H9 (cell line): ENCODE measurements around the gene GATC. TPM values are rescaled to one million over a fixed set of nuclear protein-coding genes. Genes with fewer than 3 reads are reported as not detected.

Experiments
- DNase-seq: peaks from one replicate; pipeline ENCODE4 v3.0.0-alpha.2; 2017
- H2AFZ ChIP-seq: one replicate; pipeline ENCODE4 v1.6.1; 2013; ENCODE audit warnings: mild to moderate bottlenecking, low read length, control low read depth, moderate library complexity
- H2AK5ac ChIP-seq: 2 replicates; pipeline ENCODE4 v1.6.1; 2013; ENCODE audit warnings: low read length, control low read depth, mixed read lengths; ENCODE audit not compliant: insufficient read length
- H2BK120ac ChIP-seq: one replicate; pipeline ENCODE4 v1.6.1; 2013; ENCODE audit warnings: low read depth, mild to moderate bottlenecking, low read length, control low read depth, inconsistent platforms; ENCODE audit not compliant: poor library complexity, severe bottlenecking
- H2BK12ac ChIP-seq: 2 replicates; pipeline ENCODE4 v1.6.1; 2013; ENCODE audit warnings: low read length, control low read depth, mixed read lengths, low read depth; ENCODE audit not compliant: insufficient read length
- H2BK15ac ChIP-seq: 2 replicates; pipeline ENCODE4 v1.6.1; 2013; ENCODE audit warnings: low read depth, low read length, control low read depth
- H2BK20ac ChIP-seq: one replicate; pipeline ENCODE4 v1.6.1; 2013; ENCODE audit warnings: low read depth, mild to moderate bottlenecking, low read length, control low read depth, inconsistent platforms; ENCODE audit not compliant: poor library complexity, severe bottlenecking
- H2BK5ac ChIP-seq: 2 replicates; pipeline ENCODE4 v1.6.1; 2013; ENCODE audit warnings: low read length, control low read depth, mixed read lengths; ENCODE audit not compliant: insufficient read length
- H3K14ac ChIP-seq: 2 replicates; pipeline ENCODE4 v1.6.1; 2013; ENCODE audit warnings: low read length, control low read depth; ENCODE audit not compliant: insufficient read depth
- H3K18ac ChIP-seq: 2 replicates; pipeline ENCODE4 v1.6.1; 2013; ENCODE audit warnings: low read depth, mild to moderate bottlenecking, mixed read lengths, low read length, control low read depth; ENCODE audit not compliant: insufficient read length
- H3K23ac ChIP-seq: 2 replicates; pipeline ENCODE4 v1.6.1; 2013; ENCODE audit warnings: low read length, control low read depth, mixed read lengths, low read depth; ENCODE audit not compliant: insufficient read length
- H3K23me2 ChIP-seq: 2 replicates; pipeline ENCODE4 v1.6.1; 2013; ENCODE audit warnings: low read depth, mild to moderate bottlenecking, mixed read lengths, low read length, control low read depth; ENCODE audit not compliant: insufficient read length, poor library complexity, severe bottlenecking
- H3K27ac ChIP-seq: 2 replicates; pipeline ENCODE4 v1.5.1; 2013; ENCODE audit warnings: low read length, control low read depth, mixed read lengths, low read depth; ENCODE audit not compliant: insufficient read length
- H3K27me3 ChIP-seq: 2 replicates; pipeline ENCODE4 v1.6.1; 2013; ENCODE audit warnings: low read length, control low read depth, inconsistent platforms; ENCODE audit not compliant: insufficient read depth
- H3K4ac ChIP-seq: 2 replicates; pipeline ENCODE4 v1.6.1; 2013; ENCODE audit warnings: low read depth, mild to moderate bottlenecking, control low read depth, inconsistent platforms, low read length, moderate library complexity
- H3K4me1 ChIP-seq: 2 replicates; pipeline ENCODE4 v1.6.1; 2013; ENCODE audit warnings: low read length, control low read depth, inconsistent platforms; ENCODE audit not compliant: insufficient read depth
- H3K4me2 ChIP-seq: 2 replicates; pipeline ENCODE4 v1.6.1; 2013; ENCODE audit warnings: low read length, control low read depth, mixed read lengths; ENCODE audit not compliant: insufficient read length, insufficient read depth
- H3K56ac ChIP-seq: 2 replicates; pipeline ENCODE4 v1.6.1; 2013; ENCODE audit warnings: low read depth, mild to moderate bottlenecking, mixed read lengths, low read length, control low read depth; ENCODE audit not compliant: insufficient read length
- H3K79me1 ChIP-seq: 2 replicates; pipeline ENCODE4 v1.6.1; 2013; ENCODE audit warnings: low read depth, mild to moderate bottlenecking, moderate library complexity, low read length, control low read depth, inconsistent platforms; ENCODE audit not compliant: insufficient read depth, poor library complexity, severe bottlenecking
- H3K79me2 ChIP-seq: 2 replicates; pipeline ENCODE4 v1.6.1; 2013; ENCODE audit warnings: low read length, control low read depth, inconsistent platforms; ENCODE audit not compliant: insufficient read depth
- H3K9ac ChIP-seq: 2 replicates; pipeline ENCODE4 v1.6.1; 2013; ENCODE audit warnings: low read length, control low read depth, mixed read lengths; ENCODE audit not compliant: insufficient read length; ENCODE audit errors: extremely low read depth
- H3K9me3 ChIP-seq: one replicate; pipeline ENCODE4 v1.6.1; 2013; ENCODE audit warnings: low read depth, low read length, inconsistent platforms; ENCODE audit not compliant: control insufficient read depth
- H3T11ph ChIP-seq: one replicate; pipeline ENCODE4 v1.6.1; 2013; ENCODE audit warnings: mild to moderate bottlenecking, low read length, control low read depth, inconsistent platforms
- H4K20me1 ChIP-seq: one replicate; pipeline ENCODE4 v1.6.1; 2013; ENCODE audit not compliant: control insufficient read depth, insufficient read length, insufficient read depth
- H4K5ac ChIP-seq: 2 replicates; pipeline ENCODE4 v1.6.1; 2013; ENCODE audit warnings: low read depth, mild to moderate bottlenecking, mixed read lengths, low read length, control low read depth; ENCODE audit not compliant: insufficient read length
- H4K8ac ChIP-seq: replicated peaks from 2 replicates; pipeline ENCODE4 v1.6.1; 2013; ENCODE audit warnings: low read length, control low read depth, mixed read lengths, low read depth; ENCODE audit not compliant: insufficient read length
- H4K91ac ChIP-seq: 2 replicates; pipeline ENCODE4 v1.6.1; 2013; ENCODE audit warnings: low read depth, mild to moderate bottlenecking, moderate library complexity, mixed read lengths, low read length, control low read depth; ENCODE audit not compliant: insufficient read length
- H3K27ac Mint-ChIP-seq, 3 experiments: 2 replicates in 2 of 3; 3 replicates in 1 of 3; pipeline ENCODE4 v1.8.0; 2020 to 2021; ENCODE audit warnings: mixed read lengths in 3 of 3, mild to moderate bottlenecking in 1 of 3, moderate library complexity in 1 of 3
- H3K27me3 Mint-ChIP-seq: 2 replicates; pipeline ENCODE4 v1.8.0; 2021; ENCODE audit warnings: low read depth, mild to moderate bottlenecking, moderate library complexity, mixed read lengths
- H3K36me3 Mint-ChIP-seq, 3 experiments: 2 replicates in 2 of 3; 3 replicates in 1 of 3; pipeline ENCODE4 v1.8.0; 2020 to 2021; ENCODE audit warnings: low read depth in 3 of 3, mixed read lengths in 3 of 3; ENCODE audit not compliant: insufficient read depth in 1 of 3
- H3K4me1 Mint-ChIP-seq, 2 experiments: 2 replicates each; pipeline ENCODE4 v1.8.0; 2020; ENCODE audit warnings: mixed read lengths in 2 of 2
- H3K4me3 Mint-ChIP-seq, 2 experiments: 2 replicates in 1 of 2; 3 replicates in 1 of 2; pipeline ENCODE4 v1.8.0; 2020 to 2021; ENCODE audit warnings: mild to moderate bottlenecking in 2 of 2, mixed read lengths in 2 of 2, moderate library complexity in 1 of 2
- H3K9me3 Mint-ChIP-seq, 2 experiments: 2 replicates in 1 of 2; 3 replicates in 1 of 2; pipeline ENCODE4 v1.8.0; 2020; ENCODE audit warnings: mild to moderate bottlenecking in 2 of 2, mixed read lengths in 2 of 2, moderate library complexity in 1 of 2
- WGBS: extraction: QIAGEN DNeasy Blood & Tissue Kit; methylation state at CpG from one replicate; pipeline ENCODE4 v1.1.7; 2013; ENCODE audit warnings: missing lambda C conversion rate, low lambda C conversion rate, mixed read lengths; ENCODE audit not compliant: insufficient read length; ENCODE audit errors: extremely low coverage; 5-methylcytosine and 5-hydroxymethylcytosine counted together
- total RNA-seq: library from RNA; stranded (reverse); gene quantifications from 2 replicates; pipeline ENCODE4 v1.2.1, GENCODE V29; 2021
- TF ChIP-seq, protein P1 (sequence below): fragments of 200-600 bp; sonication (generic); conservative IDR thresholded peaks from 3 replicates; pipeline ENCODE4 v1.8.0; 2021; ENCODE audit warnings: antibody characterized with exemption, mild to moderate bottlenecking

Gene GATC
- total RNA-seq, 1 experiment from 2014 or later = 25.9 TPM

DNA sequence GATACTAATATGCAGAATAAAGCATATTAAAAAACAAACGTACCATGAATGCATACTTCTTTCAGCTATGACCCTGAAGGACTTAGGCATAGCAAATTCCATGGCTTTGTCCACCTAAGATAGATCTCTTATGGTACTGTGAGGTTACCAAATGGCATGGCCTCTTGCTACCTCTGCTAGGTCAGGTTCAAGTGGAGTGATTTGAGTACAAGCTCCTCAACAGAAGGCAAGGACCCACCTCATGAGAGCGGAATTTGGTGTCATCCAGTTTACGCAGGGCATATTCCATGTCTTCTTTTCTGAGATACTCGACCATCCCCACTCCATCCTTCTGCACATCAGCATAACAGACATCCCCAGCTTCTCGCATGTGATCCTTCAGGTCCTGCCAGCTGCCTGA lies 17.5 kb downstream of the GATC start:
- TF ChIP-seq, protein P1, sequence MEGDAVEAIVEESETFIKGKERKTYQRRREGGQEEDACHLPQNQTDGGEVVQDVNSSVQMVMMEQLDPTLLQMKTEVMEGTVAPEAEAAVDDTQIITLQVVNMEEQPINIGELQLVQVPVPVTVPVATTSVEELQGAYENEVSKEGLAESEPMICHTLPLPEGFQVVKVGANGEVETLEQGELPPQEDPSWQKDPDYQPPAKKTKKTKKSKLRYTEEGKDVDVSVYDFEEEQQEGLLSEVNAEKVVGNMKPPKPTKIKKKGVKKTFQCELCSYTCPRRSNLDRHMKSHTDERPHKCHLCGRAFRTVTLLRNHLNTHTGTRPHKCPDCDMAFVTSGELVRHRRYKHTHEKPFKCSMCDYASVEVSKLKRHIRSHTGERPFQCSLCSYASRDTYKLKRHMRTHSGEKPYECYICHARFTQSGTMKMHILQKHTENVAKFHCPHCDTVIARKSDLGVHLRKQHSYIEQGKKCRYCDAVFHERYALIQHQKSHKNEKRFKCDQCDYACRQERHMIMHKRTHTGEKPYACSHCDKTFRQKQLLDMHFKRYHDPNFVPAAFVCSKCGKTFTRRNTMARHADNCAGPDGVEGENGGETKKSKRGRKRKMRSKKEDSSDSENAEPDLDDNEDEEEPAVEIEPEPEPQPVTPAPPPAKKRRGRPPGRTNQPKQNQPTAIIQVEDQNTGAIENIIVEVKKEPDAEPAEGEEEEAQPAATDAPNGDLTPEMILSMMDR = no peak
- Histone ChIP-seq H2BK20ac (no peak overlapping the region), H2BK5ac (no peak overlapping the region), H2AK5ac (no peak overlapping the region), H3K9ac (no peak overlapping the region), H3K14ac (no peak overlapping the region), H3K23ac (no peak overlapping the region), H3K79me2 (peaks cover 11% of the 10 kb centered on the region; the same call in 1 of the 2 replicates), H3K79me1 (peaks cover 3% of the 10 kb centered on the region), H2BK120ac (no peak overlapping the region), H2AFZ (no peak overlapping the region), H4K8ac (no peak overlapping the region), H3K18ac (no peak overlapping the region), H3K4ac (no peak overlapping the region), H3K27me3 (no peaks in the 10 kb centered on the region), H2BK15ac (no peak overlapping the region), H2BK12ac (no peak overlapping the region), H4K20me1 (no peaks in the 10 kb centered on the region), H4K5ac (no peak overlapping the region), H3K27ac (no peak overlapping the region), H3K56ac (no peak overlapping the region), H3T11ph (no peak overlapping the region), H3K4me2 (no peak overlapping the region), H3K4me1 (no peaks in the 10 kb centered on the region), H3K9me3 (no peaks in the 10 kb centered on the region), H3K23me2 (peaks cover 7% of the 10 kb centered on the region), H4K91ac (no peak overlapping the region)
- no peaks in the 10 kb centered on the region for H3K9me3 Mint-ChIP-seq
- no CpG with 5 or more reads among the region's 5 CpGs for WGBS
- H3K36me3 Mint-ChIP-seq = peaks cover 58 to 90% (median 79%) of the 10 kb centered on the region in 3 experiments
- no peaks in the 10 kb centered on the region for H3K27me3 Mint-ChIP-seq
- no peak for DNase-seq
- H3K4me1 Mint-ChIP-seq = peaks cover 14 to 19% of the 10 kb centered on the region in 2 experiments
- H3K4me3 Mint-ChIP-seq = no peak overlapping the region
- H3K27ac Mint-ChIP-seq = no peak overlapping the region; a peak in 1 of 7 replicates
